Measurements from ENCODE around the gene LRG1. TPM values are rescaled to one million over a fixed set of nuclear protein-coding genes. Genes with fewer than 3 reads are reported as not detected.

LRG1 gene
- total and polyA plus RNA-seq, 2 of the 13 experiments (the other 11 are each of a cell fraction or from before 2014, with no cell fraction given), result 12.0 to 39.3 TPM

- TF ChIP-seq, protein P1, sequence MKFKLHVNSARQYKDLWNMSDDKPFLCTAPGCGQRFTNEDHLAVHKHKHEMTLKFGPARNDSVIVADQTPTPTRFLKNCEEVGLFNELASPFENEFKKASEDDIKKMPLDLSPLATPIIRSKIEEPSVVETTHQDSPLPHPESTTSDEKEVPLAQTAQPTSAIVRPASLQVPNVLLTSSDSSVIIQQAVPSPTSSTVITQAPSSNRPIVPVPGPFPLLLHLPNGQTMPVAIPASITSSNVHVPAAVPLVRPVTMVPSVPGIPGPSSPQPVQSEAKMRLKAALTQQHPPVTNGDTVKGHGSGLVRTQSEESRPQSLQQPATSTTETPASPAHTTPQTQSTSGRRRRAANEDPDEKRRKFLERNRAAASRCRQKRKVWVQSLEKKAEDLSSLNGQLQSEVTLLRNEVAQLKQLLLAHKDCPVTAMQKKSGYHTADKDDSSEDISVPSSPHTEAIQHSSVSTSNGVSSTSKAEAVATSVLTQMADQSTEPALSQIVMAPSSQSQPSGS (CRISPR knock-in tag; IDR thresholded peaks at IDR 0.05), result no peak
- no peak for TF ChIP-seq ZNF496 (CRISPR knock-in tag; IDR thresholded peaks at IDR 0.05; ENCODE audit: insufficient replicate concordance)
- TF ChIP-seq, protein P2, sequence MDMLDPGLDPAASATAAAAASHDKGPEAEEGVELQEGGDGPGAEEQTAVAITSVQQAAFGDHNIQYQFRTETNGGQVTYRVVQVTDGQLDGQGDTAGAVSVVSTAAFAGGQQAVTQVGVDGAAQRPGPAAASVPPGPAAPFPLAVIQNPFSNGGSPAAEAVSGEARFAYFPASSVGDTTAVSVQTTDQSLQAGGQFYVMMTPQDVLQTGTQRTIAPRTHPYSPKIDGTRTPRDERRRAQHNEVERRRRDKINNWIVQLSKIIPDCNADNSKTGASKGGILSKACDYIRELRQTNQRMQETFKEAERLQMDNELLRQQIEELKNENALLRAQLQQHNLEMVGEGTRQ (IDR thresholded peaks at IDR 0.05; ENCODE audit: low read depth, low read length), result peak; percentile 69
- TF ChIP-seq, protein P2 (CRISPR knock-in tag; IDR thresholded peaks at IDR 0.05; ENCODE audit: borderline replicate concordance), result peak; percentile 93; the same call in 1 of the 2 replicates
- TF ChIP-seq PITX1 (CRISPR knock-in tag; IDR thresholded peaks at IDR 0.05), result no peak
- TF ChIP-seq ZFAT (CRISPR knock-in tag; conservative IDR thresholded peaks at IDR 0.05), result no peak
- 0 out of 2 replicates have a peak, but pooled peaks have one; percentile 55 for TF ChIP-seq KAT7 (CRISPR knock-in tag; IDR thresholded peaks at IDR 0.05; ENCODE audit: borderline replicate concordance)
- 0 out of 2 replicates have a peak, but pooled peaks have one; percentile 14 for TF ChIP-seq IRF2 (CRISPR knock-in tag; IDR thresholded peaks at IDR 0.05)
- TF ChIP-seq FOXC1 (CRISPR knock-in tag; IDR thresholded peaks at IDR 0.05; ENCODE audit: borderline replicate concordance), result 0 out of 2 replicates have a peak, but pooled peaks have one; percentile 18
- TF ChIP-seq PRPF4 (IDR thresholded peaks at IDR 0.05; ENCODE audit: low read depth, low read length, poor library complexity, severe bottlenecking), result no peak
- peak; percentile 74 for TF ChIP-seq ZBTB7B (CRISPR knock-in tag; IDR thresholded peaks at IDR 0.05)
- TF ChIP-seq HOXD1 (CRISPR knock-in tag; IDR thresholded peaks at IDR 0.05), result 0 out of 2 replicates have a peak, but pooled peaks have one; percentile 13
- no peak for TF ChIP-seq AFF4 (CRISPR knock-in tag; IDR thresholded peaks at IDR 0.05)
- no peak for TF ChIP-seq ZNF281 (CRISPR knock-in tag; IDR thresholded peaks at IDR 0.05; ENCODE audit: borderline replicate concordance)
- no peak for TF ChIP-seq ZNF572 (CRISPR knock-in tag; IDR thresholded peaks at IDR 0.05)
- TF ChIP-seq SMARCE1 (IDR thresholded peaks at IDR 0.05; ENCODE audit: borderline replicate concordance), result no peak
- no peak for TF ChIP-seq FLYWCH1 (CRISPR knock-in tag; IDR thresholded peaks at IDR 0.05)
- TF ChIP-seq ZBTB7A (CRISPR knock-in tag; IDR thresholded peaks at IDR 0.05), result peak; percentile 89
- TF ChIP-seq ARID2 (CRISPR knock-in tag; IDR thresholded peaks at IDR 0.05; ENCODE audit: borderline replicate concordance), result no peak
Observed at GRCh38 chr19:4580021-4580901, 40.4 kb upstream of the LRG1 start (continued).
